ENCODE data around the gene AADAT.

AADAT gene

DNA sequence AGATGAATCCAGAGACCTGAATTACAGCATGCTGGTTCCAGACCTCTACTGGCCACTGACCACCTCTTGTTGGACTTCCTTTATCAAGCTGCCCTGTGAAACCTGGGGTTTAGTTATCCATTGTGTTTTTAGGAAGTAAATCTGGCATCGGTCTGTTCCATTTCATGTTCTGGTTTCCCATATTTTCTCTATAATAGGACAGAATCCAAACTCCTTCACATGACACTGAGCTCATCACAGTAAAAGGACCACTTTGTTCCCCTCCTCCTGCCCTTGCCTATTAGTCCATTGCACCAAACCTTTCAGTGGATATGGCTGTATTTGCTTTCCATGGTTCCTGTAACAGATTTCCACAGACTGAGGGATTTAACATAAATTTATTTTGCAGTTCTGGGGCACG, 67.5 kb downstream of the AADAT start:
- H3K4me3 ChIP-seq (ENCODE audit: low read depth, low read length): no peak overlapping the region
- TF ChIP-seq, protein P1, sequence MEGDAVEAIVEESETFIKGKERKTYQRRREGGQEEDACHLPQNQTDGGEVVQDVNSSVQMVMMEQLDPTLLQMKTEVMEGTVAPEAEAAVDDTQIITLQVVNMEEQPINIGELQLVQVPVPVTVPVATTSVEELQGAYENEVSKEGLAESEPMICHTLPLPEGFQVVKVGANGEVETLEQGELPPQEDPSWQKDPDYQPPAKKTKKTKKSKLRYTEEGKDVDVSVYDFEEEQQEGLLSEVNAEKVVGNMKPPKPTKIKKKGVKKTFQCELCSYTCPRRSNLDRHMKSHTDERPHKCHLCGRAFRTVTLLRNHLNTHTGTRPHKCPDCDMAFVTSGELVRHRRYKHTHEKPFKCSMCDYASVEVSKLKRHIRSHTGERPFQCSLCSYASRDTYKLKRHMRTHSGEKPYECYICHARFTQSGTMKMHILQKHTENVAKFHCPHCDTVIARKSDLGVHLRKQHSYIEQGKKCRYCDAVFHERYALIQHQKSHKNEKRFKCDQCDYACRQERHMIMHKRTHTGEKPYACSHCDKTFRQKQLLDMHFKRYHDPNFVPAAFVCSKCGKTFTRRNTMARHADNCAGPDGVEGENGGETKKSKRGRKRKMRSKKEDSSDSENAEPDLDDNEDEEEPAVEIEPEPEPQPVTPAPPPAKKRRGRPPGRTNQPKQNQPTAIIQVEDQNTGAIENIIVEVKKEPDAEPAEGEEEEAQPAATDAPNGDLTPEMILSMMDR (IDR thresholded peaks at IDR 0.05; ENCODE audit: low read depth, low read length): no peak

DNA sequence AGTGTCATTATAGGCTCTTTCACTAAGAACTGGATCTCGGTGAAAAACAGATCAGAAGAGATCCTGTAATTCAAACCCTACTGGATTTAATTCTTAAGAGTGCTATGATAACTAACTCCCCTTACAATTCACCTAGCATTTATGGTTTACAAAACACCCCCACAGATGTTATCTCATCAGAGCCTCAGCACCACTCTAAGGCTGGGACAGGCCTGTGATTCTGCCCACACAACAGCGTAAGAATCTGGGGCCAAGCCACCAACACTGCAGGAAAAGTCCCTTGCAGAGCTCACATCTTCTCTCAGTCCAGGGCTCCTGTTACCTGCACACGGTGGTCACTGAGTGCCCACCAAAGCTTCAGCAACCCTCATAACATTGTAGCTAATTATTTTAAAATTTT, 72.5 kb downstream of the AADAT start:
- TF ChIP-seq, protein P1 (IDR thresholded peaks at IDR 0.05; ENCODE audit: low read depth, low read length): no peak
- H3K4me3 ChIP-seq (ENCODE audit: low read depth, low read length): no peak overlapping the region

DNA sequence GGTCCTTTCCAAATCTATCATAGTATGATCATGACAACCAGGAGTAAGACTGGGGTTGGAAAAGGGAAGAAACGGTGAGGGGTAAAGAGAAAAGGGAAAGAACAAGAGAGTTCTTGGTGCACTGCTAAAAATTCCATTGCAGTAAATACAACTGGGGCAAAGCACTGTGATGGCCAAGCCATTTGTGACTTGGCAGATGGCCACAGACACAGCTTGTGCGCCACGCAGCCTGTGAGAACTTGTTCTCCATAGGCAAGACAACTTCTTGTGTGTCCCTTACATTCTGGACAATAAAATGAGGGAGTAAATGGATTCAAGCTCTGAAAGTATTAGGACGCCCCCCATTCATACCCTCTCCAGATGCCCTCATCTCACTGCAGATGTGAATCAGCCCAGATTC, 74.5 kb downstream of the AADAT start:
- H3K4me3 ChIP-seq (ENCODE audit: low read depth, low read length): no peak overlapping the region
- TF ChIP-seq, protein P1 (IDR thresholded peaks at IDR 0.05; ENCODE audit: low read depth, low read length): no peak

DNA sequence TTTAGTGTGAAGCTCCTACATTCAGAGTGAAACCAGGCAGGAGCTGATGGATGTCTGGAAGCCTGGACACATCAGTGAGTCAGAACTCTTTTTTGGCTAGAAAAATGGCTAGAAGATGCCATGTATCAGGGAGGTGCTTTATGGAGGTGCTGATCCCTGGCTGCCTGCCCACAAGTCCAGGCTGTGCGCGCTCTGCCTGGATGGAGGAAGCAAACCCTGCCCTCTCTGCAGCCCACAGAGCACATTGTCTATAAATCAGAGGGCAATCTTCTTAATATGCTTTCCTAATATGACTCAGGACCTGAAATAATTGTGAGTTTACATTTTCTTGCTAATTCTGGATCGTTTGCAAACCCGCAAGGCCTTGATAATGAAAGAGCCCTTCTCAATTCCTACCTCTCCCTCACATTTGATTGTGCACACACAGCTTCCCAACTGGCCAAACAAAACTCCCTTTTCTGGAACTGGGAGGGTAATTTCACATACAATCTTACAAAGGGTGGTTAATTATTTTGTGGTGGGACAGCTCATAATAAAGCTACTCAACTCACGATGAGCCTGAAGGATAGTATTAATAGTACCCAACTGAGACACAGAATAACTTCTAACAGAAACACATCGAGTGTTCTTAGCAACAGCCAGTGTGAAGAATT, 75.3 kb downstream of the AADAT start:
- no peak overlapping the region for H3K4me3 ChIP-seq (ENCODE audit: low read depth, low read length)

DNA sequence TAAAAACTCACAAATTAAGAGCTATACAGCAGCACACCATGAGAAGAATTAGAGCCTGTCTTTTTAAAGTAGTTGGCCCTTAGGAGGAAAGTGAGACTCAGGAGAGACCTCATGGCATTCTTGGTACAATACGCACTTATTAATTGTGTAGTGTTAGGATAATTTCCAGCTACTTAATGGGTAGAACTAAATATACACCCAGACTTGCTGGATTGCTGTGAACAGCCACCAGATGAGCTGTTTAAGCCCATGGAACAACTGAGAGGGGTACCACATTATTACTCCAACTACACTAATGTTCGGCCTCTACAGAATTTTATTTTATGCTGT, 77.2 kb downstream of the AADAT start:
- no peak overlapping the region for H3K4me3 ChIP-seq (ENCODE audit: low read depth, low read length)
- TF ChIP-seq, protein P1 (IDR thresholded peaks at IDR 0.05; ENCODE audit: low read depth, low read length): no peak

More for the DNA sequence above, 75.3 kb downstream of the AADAT start:
- TF ChIP-seq, protein P1 (IDR thresholded peaks at IDR 0.05; ENCODE audit: low read depth, low read length): no peak

DNA sequence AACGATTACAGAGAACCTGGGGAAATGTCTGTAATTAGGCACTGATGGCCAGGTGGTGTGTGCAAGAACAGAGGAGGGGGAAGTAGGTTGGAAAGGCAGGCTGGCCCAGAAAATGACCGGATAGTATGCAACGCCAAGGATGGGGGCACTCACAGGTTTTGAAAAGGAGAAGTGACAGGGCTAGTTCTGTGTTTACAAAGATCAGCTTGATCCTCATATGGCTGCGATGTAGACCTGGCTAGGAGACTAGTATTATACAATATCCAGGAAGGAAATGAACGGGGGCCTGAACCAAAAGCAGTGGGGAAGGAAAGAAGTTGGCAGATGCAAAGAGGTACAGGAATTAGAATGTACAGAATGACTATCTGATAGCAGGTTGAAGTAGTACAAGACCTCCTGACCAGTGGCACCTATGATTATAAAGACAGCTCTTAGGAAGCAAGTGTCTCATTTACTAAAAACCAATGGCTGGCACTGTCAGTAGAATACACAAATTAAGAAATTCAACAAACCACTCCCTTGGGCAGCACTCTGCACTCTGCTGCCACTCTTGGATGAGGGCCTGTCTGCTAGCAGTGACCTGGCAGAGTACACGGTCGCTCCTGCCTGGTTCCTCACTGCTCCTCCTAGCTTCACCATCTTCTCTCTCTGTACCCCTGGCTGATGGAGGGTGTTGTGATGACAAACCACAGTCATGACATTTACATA, 77.7 kb downstream of the AADAT start:
- TF ChIP-seq, protein P1 (IDR thresholded peaks at IDR 0.05; ENCODE audit: low read depth, low read length): no peak
- H3K4me3 ChIP-seq (ENCODE audit: low read depth, low read length): no peak overlapping the region

Data from WI38 (cell line).